Thyroid gland (tissue), 4 donors: Measurements from ENCODE around the gene LCTL.

Experiments used
- CTCF ChIP-seq, 6 experiments: fragments of 200-600 bp in 3 of 6; fragments of 450-650 bp in 3 of 6; sonication (generic) in 3 of 6; IDR thresholded peaks; one replicate each; pipeline ENCODE4 v1.5.1; 2016 to 2019; ENCODE audit warnings: antibody characterized with exemption in 6 of 6, mild to moderate bottlenecking in 2 of 6, inconsistent platforms in 1 of 6, moderate library complexity in 1 of 6
- POLR2A ChIP-seq, 2 donors: fragments of 450-650 bp; IDR thresholded peaks; one replicate each; pipeline ENCODE4 v1.6.1; 2017; ENCODE audit warnings: antibody characterized with exemption in 2 of 2, mild to moderate bottlenecking in 2 of 2, moderate library complexity in 1 of 2

DNA sequence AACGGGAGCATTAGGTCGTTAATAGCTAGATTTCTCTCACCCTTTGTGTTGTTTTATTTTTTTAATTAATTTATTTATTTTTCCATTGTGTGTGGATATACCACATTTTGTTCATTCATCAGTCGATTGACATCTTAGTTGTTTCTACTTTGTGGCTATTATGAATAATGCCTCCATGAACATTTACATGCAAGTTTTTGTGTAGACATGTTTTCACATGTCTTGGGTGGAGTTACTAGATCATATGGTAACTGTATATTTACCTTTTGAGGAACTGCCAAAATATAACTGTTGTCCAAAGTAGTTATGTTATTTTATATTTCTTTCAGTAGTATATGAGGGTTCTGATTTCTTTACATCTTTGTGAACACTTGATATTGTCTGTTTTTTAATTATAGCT, 41.9 kb downstream of the LCTL start:
- TF ChIP-seq CTCF (IDR thresholded peaks at IDR 0.05) (no peak), POLR2A (IDR thresholded peaks at IDR 0.05) (no peak)
